HEK293 (cell line): ENCODE data around the gene ZNF488.

Source experiments
- CTCF ChIA-PET: fragments of 350-600 bp; formaldehyde crosslinking; extraction: SDS; loops from one replicate; lab custom pipeline; 2021; ENCODE audit warnings: antibody characterized with exemption; lab: Yijun Ruan, JAX
- POLR2A ChIA-PET: fragments of 300-600 bp; formaldehyde crosslinking; extraction: SDS; loops from one replicate; lab custom pipeline; 2020; ENCODE audit warnings: antibody characterized with exemption, inconsistent platforms; lab: Yijun Ruan, JAX
- H3K27ac ChIP-seq: fragments of 200-500 bp; sonication (Bioruptor generic); 2 replicates; pipeline ENCODE4 v1.5.1; 2014; ENCODE audit warnings: low read depth, low read length, control low read depth, inconsistent platforms; ENCODE audit errors: extremely low read depth
- H3K36me3 ChIP-seq, 2 experiments: fragments of 200-500 bp in 1 of 2; sonication (Bioruptor generic) in 1 of 2; 1 replicate in 1 of 2; 2 replicates in 1 of 2; pipeline ENCODE4 v1.5.1; 2014 to 2017; ENCODE audit warnings: inconsistent platforms in 2 of 2, low read length in 2 of 2; ENCODE audit not compliant: control insufficient read depth in 2 of 2, insufficient read depth in 1 of 2
- H3K4me1 ChIP-seq: fragments of 200-500 bp; sonication (Bioruptor generic); 2 replicates; pipeline ENCODE4 v1.5.1; 2014; ENCODE audit warnings: mild to moderate bottlenecking, low read length, inconsistent platforms; ENCODE audit not compliant: control insufficient read depth, insufficient read depth
- H3K4me3 ChIP-seq: 2 replicates; pipeline ENCODE4 v1.5.1; 2011; ENCODE audit warnings: low read depth, mild to moderate bottlenecking, control low read depth, low read length, moderate library complexity
- H3K9me3 ChIP-seq: fragments of 200-500 bp; sonication (Bioruptor generic); 2 replicates; pipeline ENCODE4 v1.5.1; 2014; ENCODE audit warnings: low read depth, low read length, inconsistent platforms; ENCODE audit not compliant: control insufficient read depth, insufficient read depth
- GLIS1 ChIP-seq: fragments of 450-650 bp; formaldehyde crosslinking; IDR thresholded peaks from 2 replicates; pipeline ENCODE4 v1.5.1; 2016; ENCODE audit warnings: missing biosample characterization, missing genetic modification characterization
- HOXA7 ChIP-seq: sonication (generic); formaldehyde crosslinking; IDR thresholded peaks from 2 replicates; pipeline ENCODE4 v1.8.1; 2022; ENCODE audit warnings: missing genetic modification reagents, borderline replicate concordance
- HOXD13 ChIP-seq: sonication (generic); formaldehyde crosslinking; IDR thresholded peaks from 2 replicates; pipeline ENCODE4 v1.8.0; 2022; ENCODE audit warnings: missing genetic modification reagents, borderline replicate concordance
- TSHZ1 ChIP-seq: fragments of 450-650 bp; formaldehyde crosslinking; IDR thresholded peaks from 2 replicates; pipeline ENCODE4 v1.5.1; 2016; ENCODE audit warnings: missing biosample characterization, missing genetic modification characterization, borderline replicate concordance
- ZBTB21 ChIP-seq: fragments of 450-650 bp; formaldehyde crosslinking; IDR thresholded peaks from 2 replicates; pipeline ENCODE4 v1.5.1; 2017; ENCODE audit warnings: missing biosample characterization, missing genetic modification characterization
- ZFP41 ChIP-seq: fragments of 450-650 bp; formaldehyde crosslinking; IDR thresholded peaks from 2 replicates; pipeline ENCODE4 v1.5.1; 2016; ENCODE audit warnings: missing biosample characterization, missing genetic modification characterization, borderline replicate concordance
- ZIC2 ChIP-seq: fragments of 450-650 bp; formaldehyde crosslinking; IDR thresholded peaks from 2 replicates; pipeline ENCODE4 v1.5.1; 2016; ENCODE audit warnings: missing biosample characterization, missing genetic modification characterization
- ZNF121 ChIP-seq: fragments of 450-650 bp; formaldehyde crosslinking; IDR thresholded peaks from 2 replicates; pipeline ENCODE4 v1.5.1; 2016; ENCODE audit warnings: missing biosample characterization, missing genetic modification characterization
- ZNF324 ChIP-seq: fragments of 450-650 bp; formaldehyde crosslinking; IDR thresholded peaks from 2 replicates; pipeline ENCODE4 v1.5.1; 2016; ENCODE audit warnings: missing biosample characterization, missing genetic modification characterization
- ZNF473 ChIP-seq: fragments of 450-650 bp; formaldehyde crosslinking; IDR thresholded peaks from 2 replicates; pipeline ENCODE4 v1.5.1; 2017; ENCODE audit warnings: missing biosample characterization, missing genetic modification characterization
- ZNF571 ChIP-seq: fragments of 450-650 bp; formaldehyde crosslinking; IDR thresholded peaks from 2 replicates; pipeline ENCODE4 v1.5.0; 2017; ENCODE audit warnings: missing biosample characterization, missing genetic modification characterization
- ZNF768 ChIP-seq: fragments of 450-650 bp; formaldehyde crosslinking; IDR thresholded peaks from 2 replicates; pipeline ENCODE4 v1.5.1; 2018; ENCODE audit warnings: missing biosample characterization, mild to moderate bottlenecking, missing genetic modification characterization
- ZSCAN23 ChIP-seq: fragments of 450-650 bp; formaldehyde crosslinking; IDR thresholded peaks from 2 replicates; pipeline ENCODE4 v1.5.1; 2016; ENCODE audit warnings: missing biosample characterization, missing genetic modification characterization

ZNF488 gene

GRCh38 chr10:47414227-47414592, 30.1 kb upstream of the ZNF488 start:
- no peaks in the 10 kb centered on the region for H3K36me3 ChIP-seq
- CTCF ChIA-PET = no interaction called here

DNA sequence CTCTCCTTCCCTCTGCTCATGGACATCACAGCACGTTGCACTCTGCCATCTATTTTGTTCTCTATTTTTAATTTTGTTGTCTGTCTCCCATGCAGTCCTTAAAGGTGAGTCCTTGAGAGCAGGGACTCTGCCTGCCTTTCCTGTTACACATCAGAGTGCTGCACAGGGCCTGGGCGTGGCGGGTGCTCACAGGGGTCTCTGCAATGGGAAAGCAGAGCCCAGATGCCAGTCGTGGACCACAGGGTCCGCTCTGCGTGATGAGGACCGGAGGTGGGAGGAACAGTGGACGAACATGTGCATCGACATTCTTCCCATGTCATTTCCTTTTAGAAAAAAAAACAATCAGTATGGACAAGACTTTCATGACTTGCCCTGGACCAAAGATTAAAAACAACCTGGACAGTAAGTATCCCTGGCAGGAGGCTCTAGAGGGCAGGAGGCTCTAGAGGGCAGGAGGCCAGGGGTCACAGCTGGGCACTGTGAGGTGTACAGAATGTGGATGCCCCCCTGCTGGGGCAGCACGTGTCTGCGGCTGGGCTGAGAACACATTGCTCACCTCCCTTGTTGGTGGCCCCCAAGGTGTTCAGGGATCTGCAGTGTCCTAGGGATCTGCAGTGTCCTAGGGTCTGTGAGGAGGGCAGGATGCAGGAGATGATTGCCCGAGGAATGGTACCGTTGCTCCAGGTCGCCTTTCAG, 29.6 kb upstream of the ZNF488 start:
- Histone ChIP-seq H3K27ac (no peak overlapping the region), H3K4me3 (no peak overlapping the region), H3K9me3 (no peaks in the 10 kb centered on the region), H3K4me1 (no peaks in the 10 kb centered on the region), H3K36me3 (no peaks in the 10 kb centered on the region)
- ChIA-PET POLR2A (no interaction called here), CTCF (no interaction called here)
- TF ChIP-seq ZIC2 (0 out of 2 replicates have a peak, but pooled peaks have one; percentile 17), ZBTB21 (tag by site-specific recombination) (no peak)

More at GRCh38 chr10:47414227-47414592, 30.1 kb upstream of the ZNF488 start:
- no peak overlapping the region for H3K27ac ChIP-seq
- no peaks in the 10 kb centered on the region for H3K9me3 ChIP-seq
- TF ChIP-seq HOXD13 (CRISPR knock-in tag) = no peak
- no peak overlapping the region for H3K4me3 ChIP-seq
- H3K4me1 ChIP-seq = no peaks in the 10 kb centered on the region
- POLR2A ChIA-PET = no interaction called here

DNA sequence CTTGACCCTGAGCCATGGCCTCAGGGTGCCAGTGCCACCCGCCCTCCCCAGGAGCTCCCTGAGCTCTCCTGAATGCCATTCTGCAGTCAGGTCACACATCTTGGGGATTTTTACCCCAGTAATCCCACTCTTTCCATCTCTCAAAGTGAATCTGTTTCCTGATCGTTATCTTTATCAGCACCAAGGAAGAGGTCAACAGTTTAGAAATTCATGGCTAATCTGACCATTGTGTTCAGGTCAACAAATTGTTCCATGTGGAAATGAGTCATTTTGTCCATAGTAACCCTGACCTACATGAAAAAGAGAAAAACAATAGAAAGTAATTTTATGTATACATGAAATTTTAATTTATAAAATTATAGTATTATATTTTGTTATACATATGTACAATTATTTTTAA, 28.8 kb upstream of the ZNF488 start:
- CTCF ChIA-PET = no interaction called here
- Histone ChIP-seq H3K36me3 (no peaks in the 10 kb centered on the region), H3K27ac (no peak overlapping the region), H3K9me3 (no peaks in the 10 kb centered on the region), H3K4me1 (no peaks in the 10 kb centered on the region), H3K4me3 (no peak overlapping the region)
- TF ChIP-seq ZSCAN23 = no peak
- no peak for TF ChIP-seq ZFP41 (tag by site-specific recombination)
- TF ChIP-seq ZNF121 = no peak
- no peak for TF ChIP-seq ZNF571 (tag by site-specific recombination)
- POLR2A ChIA-PET = no interaction called here

GRCh38 chr10:47412177-47412730, 28.2 kb upstream of the ZNF488 start:
- POLR2A ChIA-PET = no interaction called here
- Histone ChIP-seq H3K36me3 (no peaks in the 10 kb centered on the region), H3K9me3 (no peaks in the 10 kb centered on the region), H3K4me3 (no peak overlapping the region), H3K4me1 (no peaks in the 10 kb centered on the region), H3K27ac (no peak overlapping the region)
- CTCF ChIA-PET = no interaction called here
- TF ChIP-seq TSHZ1 (no peak), ZNF324 (tag by site-specific recombination) (no peak), ZNF473 (no peak), HOXA7 (CRISPR knock-in tag) (no peak)

DNA sequence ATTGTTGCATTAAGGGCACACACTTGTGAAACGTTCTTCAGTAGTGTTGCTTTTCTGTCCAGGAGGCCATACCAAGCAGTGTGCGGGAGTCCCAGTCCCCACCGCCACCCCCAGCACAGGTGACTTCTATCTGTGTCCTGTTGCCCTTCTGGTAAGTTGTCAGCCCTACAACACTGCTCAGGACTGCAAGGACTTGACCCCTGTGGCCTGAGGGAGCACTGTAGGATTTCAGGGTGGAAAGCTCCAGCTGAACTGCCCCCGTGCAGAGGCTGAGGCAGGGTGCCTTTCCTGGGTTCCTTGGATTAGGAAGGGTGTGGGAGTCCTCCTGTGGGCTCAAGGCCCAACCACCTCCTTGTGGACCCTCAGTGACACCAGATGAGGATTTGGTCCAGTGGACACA, 26.8 kb upstream of the ZNF488 start:
- Histone ChIP-seq H3K4me1 (no peaks in the 10 kb centered on the region), H3K4me3 (no peak overlapping the region), H3K9me3 (no peaks in the 10 kb centered on the region), H3K27ac (no peak overlapping the region), H3K36me3 (no peaks in the 10 kb centered on the region)
- CTCF ChIA-PET = no interaction called here
- TF ChIP-seq ZNF768 (tag by site-specific recombination) (no peak), GLIS1 (tag by site-specific recombination) (0 out of 2 replicates have a peak, but pooled peaks have one; percentile 9)
- POLR2A ChIA-PET = no interaction called here
